SU-DHL-6 (cell line): ENCODE results near the gene UTY.

ENCODE experiments used
- H2AFZ ChIP-seq: fragments of 200-600 bp; sonication (generic); 2 replicates; pipeline ENCODE4 v1.6.1; 2014; ENCODE audit warnings: low read depth, mild to moderate bottlenecking, moderate library complexity, mixed read lengths, antibody characterized with exemption, low read length; ENCODE audit not compliant: severe bottlenecking
- H3F3A ChIP-seq: fragments of 200-600 bp; shearing (Covaris generic); 2 replicates; pipeline ENCODE4 v1.6.0; 2016; ENCODE audit warnings: antibody characterized with exemption, mild to moderate bottlenecking; ENCODE audit not compliant: insufficient read depth
- H3K27ac ChIP-seq: fragments of 200-600 bp; sonication (generic); 2 replicates; pipeline ENCODE4 v1.5.1; 2016; ENCODE audit warnings: low read depth, mild to moderate bottlenecking, low read length, moderate library complexity, mixed read lengths
- H3K27me3 ChIP-seq: fragments of 200-600 bp; sonication (generic), shearing (Covaris generic); 2 replicates; pipeline ENCODE4 v1.6.0; 2014; ENCODE audit warnings: mild to moderate bottlenecking, low read length
- H3K36me3 ChIP-seq: fragments of 200-600 bp; sonication (generic); 2 replicates; pipeline ENCODE4 v1.6.1; 2014; ENCODE audit warnings: mild to moderate bottlenecking, low read length, mixed read lengths
- H3K4me2 ChIP-seq: fragments of 300-600, 200-600 bp; shearing (Covaris generic), sonication (generic); 2 replicates; pipeline ENCODE4 v1.6.0; 2014; ENCODE audit warnings: low read length, low read depth, mild to moderate bottlenecking; ENCODE audit not compliant: poor library complexity, severe bottlenecking
- H3K4me3 ChIP-seq: fragments of 200-600 bp; sonication (generic); 2 replicates; pipeline ENCODE4 v1.5.1; 2014; ENCODE audit warnings: antibody characterized with exemption, low read length, mild to moderate bottlenecking, mixed read lengths; ENCODE audit not compliant: insufficient read depth, poor library complexity, severe bottlenecking
- H3K79me2 ChIP-seq: fragments of 200-600 bp; sonication (generic); 2 replicates; pipeline ENCODE4 v1.6.1; 2014; ENCODE audit warnings: mild to moderate bottlenecking, low read length, moderate library complexity; ENCODE audit not compliant: insufficient read depth
- H3K9ac ChIP-seq: fragments of 200-600 bp; sonication (generic); 2 replicates; pipeline ENCODE4 v1.7.0; 2014; ENCODE audit warnings: mild to moderate bottlenecking, low read length
- H3K9me2 ChIP-seq: fragments of 200-600 bp; sonication (generic); replicated peaks from 2 replicates; pipeline ENCODE4 v1.6.1; 2014; ENCODE audit warnings: low read length; ENCODE audit not compliant: insufficient read depth
- H3K9me3 ChIP-seq: fragments of 200-600 bp; sonication (generic); 2 replicates; pipeline ENCODE4 v1.6.1; 2014; ENCODE audit warnings: low read length, mixed read lengths; ENCODE audit not compliant: insufficient read depth
- H4K20me1 ChIP-seq: fragments of 200-600 bp; sonication (generic); 2 replicates; pipeline ENCODE4 v1.6.1; 2014; ENCODE audit warnings: low read depth, mild to moderate bottlenecking, antibody characterized with exemption, low read length, moderate library complexity, mixed read lengths
- CTCF ChIP-seq: fragments of 200-600 bp; sonication (generic); IDR thresholded peaks from one replicate; pipeline ENCODE4 v1.5.1; 2017; ENCODE audit warnings: antibody characterized with exemption, mild to moderate bottlenecking, low read length, moderate library complexity; ENCODE audit not compliant: insufficient read depth, poor library complexity, severe bottlenecking
- EZH2phosphoT487 ChIP-seq: fragments of 200-600 bp; sonication (generic), shearing (Covaris generic); conservative IDR thresholded peaks from 2 replicates; pipeline ENCODE4 v1.6.1; 2018; ENCODE audit warnings: mild to moderate bottlenecking, antibody characterized with exemption, low read length, moderate library complexity, mixed read lengths

UTY gene

GRCh38 chrY:13493737-13494136 lies 13.9 kb upstream of the UTY start:
- no peaks in the 10 kb centered on the region for H3K9me2 ChIP-seq
- no peak overlapping the region for H3K9ac ChIP-seq
- H3K4me2 ChIP-seq: no peak overlapping the region
- no peaks in the 10 kb centered on the region for H4K20me1 ChIP-seq
- H3K36me3 ChIP-seq: no peaks in the 10 kb centered on the region
- no peak overlapping the region for H2AFZ ChIP-seq
- no peak for TF ChIP-seq CTCF
- TF ChIP-seq EZH2phosphoT487: no peak
- H3K4me3 ChIP-seq: no peak overlapping the region
- no peaks in the 10 kb centered on the region for H3K27me3 ChIP-seq
- no peaks in the 10 kb centered on the region for H3F3A ChIP-seq
- no peaks in the 10 kb centered on the region for H3K79me2 ChIP-seq
- no peaks in the 10 kb centered on the region for H3K9me3 ChIP-seq
- no peak overlapping the region for H3K27ac ChIP-seq

- no peak overlapping the region for H3K9ac ChIP-seq
- no peak overlapping the region for H3K4me2 ChIP-seq
- no peak overlapping the region for H3K27ac ChIP-seq
- H4K20me1 ChIP-seq: no peaks in the 10 kb centered on the region
- H3K27me3 ChIP-seq: no peaks in the 10 kb centered on the region
- H3K79me2 ChIP-seq: no peaks in the 10 kb centered on the region
- H3F3A ChIP-seq: no peaks in the 10 kb centered on the region
- no peaks in the 10 kb centered on the region for H3K9me2 ChIP-seq
- H3K4me3 ChIP-seq: no peak overlapping the region
- no peaks in the 10 kb centered on the region for H3K9me3 ChIP-seq
- no peak overlapping the region for H2AFZ ChIP-seq
- H3K36me3 ChIP-seq: no peaks in the 10 kb centered on the region
- TF ChIP-seq CTCF: no peak
These were observed 12.6 kb upstream of the UTY start for GRCh38 chrY:13492408-13492807.

GRCh38 chrY:13488738-13489137 lies 8.9 kb upstream of the UTY start:
- Histone ChIP-seq H4K20me1 (no peaks in the 10 kb centered on the region), H2AFZ (no peak overlapping the region), H3F3A (no peaks in the 10 kb centered on the region), H3K79me2 (no peaks in the 10 kb centered on the region), H3K9ac (no peak overlapping the region), H3K27me3 (no peaks in the 10 kb centered on the region), H3K4me2 (no peak overlapping the region), H3K36me3 (no peaks in the 10 kb centered on the region), H3K27ac (no peak overlapping the region), H3K9me2 (no peaks in the 10 kb centered on the region), H3K4me3 (no peak overlapping the region), H3K9me3 (no peaks in the 10 kb centered on the region)
- TF ChIP-seq CTCF (no peak), EZH2phosphoT487 (no peak)
